ENCODE data around the gene FADS1.
A peak's percentile ranks its signal among the peaks of the same experiment; 100 is the strongest.

The FADS1 gene

DNA sequence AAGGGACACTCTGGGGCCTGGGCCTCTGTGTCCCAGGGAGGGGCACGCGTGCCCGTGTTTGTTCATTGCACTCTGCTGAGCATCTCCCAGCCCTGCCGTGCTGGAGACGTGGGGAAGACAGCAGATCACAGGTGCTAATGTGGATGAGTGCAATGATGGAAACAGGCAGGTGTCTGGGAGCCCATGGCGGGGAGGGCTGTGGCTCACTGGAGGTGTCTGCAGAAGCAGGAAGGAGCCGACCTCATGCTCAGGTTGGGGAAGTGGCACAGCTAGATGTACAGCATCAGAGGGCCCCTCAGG is 32.3 kb downstream of the FADS1 start:
- no peak overlapping the region for H3K4me3 ChIP-seq (ENCODE audit: low read depth, low read length)
- TF ChIP-seq, protein P1, sequence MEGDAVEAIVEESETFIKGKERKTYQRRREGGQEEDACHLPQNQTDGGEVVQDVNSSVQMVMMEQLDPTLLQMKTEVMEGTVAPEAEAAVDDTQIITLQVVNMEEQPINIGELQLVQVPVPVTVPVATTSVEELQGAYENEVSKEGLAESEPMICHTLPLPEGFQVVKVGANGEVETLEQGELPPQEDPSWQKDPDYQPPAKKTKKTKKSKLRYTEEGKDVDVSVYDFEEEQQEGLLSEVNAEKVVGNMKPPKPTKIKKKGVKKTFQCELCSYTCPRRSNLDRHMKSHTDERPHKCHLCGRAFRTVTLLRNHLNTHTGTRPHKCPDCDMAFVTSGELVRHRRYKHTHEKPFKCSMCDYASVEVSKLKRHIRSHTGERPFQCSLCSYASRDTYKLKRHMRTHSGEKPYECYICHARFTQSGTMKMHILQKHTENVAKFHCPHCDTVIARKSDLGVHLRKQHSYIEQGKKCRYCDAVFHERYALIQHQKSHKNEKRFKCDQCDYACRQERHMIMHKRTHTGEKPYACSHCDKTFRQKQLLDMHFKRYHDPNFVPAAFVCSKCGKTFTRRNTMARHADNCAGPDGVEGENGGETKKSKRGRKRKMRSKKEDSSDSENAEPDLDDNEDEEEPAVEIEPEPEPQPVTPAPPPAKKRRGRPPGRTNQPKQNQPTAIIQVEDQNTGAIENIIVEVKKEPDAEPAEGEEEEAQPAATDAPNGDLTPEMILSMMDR (conservative IDR thresholded peaks at IDR 0.05; ENCODE audit: low read depth, low read length), result no peak
- DNase-seq (ENCODE audit: low read depth), result no peak

DNA sequence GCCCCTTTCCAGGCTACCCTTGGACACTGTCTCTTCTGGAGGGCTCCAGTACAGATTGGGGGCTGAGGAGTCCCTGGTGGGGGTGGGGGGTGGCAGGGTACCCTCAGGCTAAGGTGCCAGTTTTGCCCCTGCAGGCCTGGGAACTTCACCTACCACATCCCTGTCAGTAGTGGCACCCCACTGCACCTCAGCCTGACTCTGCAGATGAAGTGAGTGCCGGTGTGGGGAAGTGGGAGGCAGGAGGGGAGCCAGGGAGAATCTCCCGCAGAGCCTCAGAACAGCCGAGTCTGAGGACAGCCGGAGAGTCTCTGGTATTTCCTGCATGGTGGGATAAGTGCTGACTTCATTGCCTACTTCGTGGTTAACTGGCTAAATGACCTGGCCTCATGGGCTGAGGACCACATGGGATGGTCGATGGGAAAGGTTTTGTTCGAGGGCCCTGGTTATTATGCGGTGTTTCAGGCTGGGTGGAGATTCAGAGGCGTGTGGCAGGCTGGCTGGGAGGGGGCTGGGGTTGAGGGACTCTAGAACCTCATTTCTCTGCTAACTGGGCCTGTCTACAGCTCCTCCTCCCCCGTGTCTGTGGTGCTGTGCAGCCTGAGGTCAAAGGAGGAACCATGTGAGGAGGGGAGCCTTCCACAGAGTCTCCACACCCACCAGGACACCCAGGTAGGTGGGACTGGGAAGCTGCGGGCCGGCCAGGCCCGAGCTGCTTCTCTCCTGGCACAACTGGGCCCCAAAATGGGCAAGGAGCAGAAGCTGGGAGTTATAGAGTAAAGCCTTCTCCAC is 32.9 kb downstream of the FADS1 start:
- H3K4me3 ChIP-seq (ENCODE audit: low read depth, low read length), result no peak overlapping the region
- TF ChIP-seq, protein P1 (conservative IDR thresholded peaks at IDR 0.05; ENCODE audit: low read depth, low read length), result no peak
- DNase-seq (ENCODE audit: low read depth), result peak; percentile 95

DNA sequence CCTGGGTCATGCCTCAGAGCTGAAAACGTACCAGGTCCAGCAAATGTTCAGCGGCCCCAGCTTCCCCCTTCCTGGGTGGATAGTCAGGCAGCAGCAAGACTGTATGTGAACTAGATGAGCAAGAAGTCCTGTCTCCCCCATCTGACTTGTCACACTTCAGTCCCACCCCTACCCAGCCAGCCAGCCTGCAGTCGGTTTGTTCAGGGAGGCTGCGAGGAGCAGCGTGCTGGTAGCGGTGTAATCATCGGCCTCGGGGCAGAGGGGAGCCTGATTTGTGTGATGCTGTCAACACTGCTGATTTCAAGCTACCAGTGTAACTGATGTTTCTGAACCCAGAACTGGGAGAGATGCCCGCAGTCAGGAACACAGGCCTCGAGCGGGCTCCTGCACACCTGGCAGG is 34.0 kb downstream of the FADS1 start:
- H3K4me3 ChIP-seq (ENCODE audit: low read depth, low read length), result no peak overlapping the region
- DNase-seq (ENCODE audit: low read depth), result no peak
- TF ChIP-seq, protein P1 (conservative IDR thresholded peaks at IDR 0.05; ENCODE audit: low read depth, low read length), result no peak

DNA sequence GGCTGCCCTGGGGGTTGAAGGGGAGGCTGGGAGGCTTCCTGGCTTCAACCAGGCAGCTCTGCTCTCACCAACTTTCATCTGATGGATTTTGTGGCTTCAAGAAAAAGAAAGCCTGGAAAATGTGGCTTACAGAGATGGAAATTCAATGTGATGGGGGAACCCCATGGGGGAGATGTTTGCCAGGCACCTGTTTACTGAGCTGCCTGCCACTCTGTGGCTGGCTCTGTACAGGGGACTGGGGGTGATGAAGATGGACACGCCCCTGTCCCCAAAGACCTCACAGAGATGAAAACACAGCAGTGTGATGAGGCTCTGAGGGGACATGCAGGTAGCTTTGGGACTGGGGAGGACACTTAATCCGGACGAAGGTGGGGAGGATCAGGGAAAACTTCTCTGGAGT is 34.5 kb downstream of the FADS1 start:
- TF ChIP-seq, protein P1 (conservative IDR thresholded peaks at IDR 0.05; ENCODE audit: low read depth, low read length), result no peak
- no peak for DNase-seq (ENCODE audit: low read depth)
- H3K4me3 ChIP-seq (ENCODE audit: low read depth, low read length), result no peak overlapping the region

DNA sequence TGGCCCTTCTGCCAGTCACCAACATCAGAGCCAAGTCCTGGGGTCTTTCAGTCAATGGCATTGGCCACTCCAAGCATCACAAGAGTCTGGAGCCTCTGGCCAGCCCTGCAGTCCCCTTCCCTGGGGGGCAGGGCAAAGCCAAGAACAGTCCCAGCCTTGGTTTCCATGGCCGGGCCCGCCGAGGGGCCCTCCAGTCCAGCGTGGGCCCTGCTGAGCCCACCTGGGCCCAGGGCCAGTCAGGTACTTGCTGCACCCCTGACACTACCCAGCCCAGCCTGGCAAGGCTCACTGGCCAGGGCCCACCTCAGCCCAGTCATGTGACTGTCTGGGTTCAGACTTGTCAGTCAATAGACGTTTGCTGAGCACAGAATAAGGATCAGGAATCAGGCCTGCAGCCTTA is 35.2 kb downstream of the FADS1 start:
- no peak for DNase-seq (ENCODE audit: low read depth)
- H3K4me3 ChIP-seq (ENCODE audit: low read depth, low read length), result no peak overlapping the region
- TF ChIP-seq, protein P1 (conservative IDR thresholded peaks at IDR 0.05; ENCODE audit: low read depth, low read length), result no peak

DNA sequence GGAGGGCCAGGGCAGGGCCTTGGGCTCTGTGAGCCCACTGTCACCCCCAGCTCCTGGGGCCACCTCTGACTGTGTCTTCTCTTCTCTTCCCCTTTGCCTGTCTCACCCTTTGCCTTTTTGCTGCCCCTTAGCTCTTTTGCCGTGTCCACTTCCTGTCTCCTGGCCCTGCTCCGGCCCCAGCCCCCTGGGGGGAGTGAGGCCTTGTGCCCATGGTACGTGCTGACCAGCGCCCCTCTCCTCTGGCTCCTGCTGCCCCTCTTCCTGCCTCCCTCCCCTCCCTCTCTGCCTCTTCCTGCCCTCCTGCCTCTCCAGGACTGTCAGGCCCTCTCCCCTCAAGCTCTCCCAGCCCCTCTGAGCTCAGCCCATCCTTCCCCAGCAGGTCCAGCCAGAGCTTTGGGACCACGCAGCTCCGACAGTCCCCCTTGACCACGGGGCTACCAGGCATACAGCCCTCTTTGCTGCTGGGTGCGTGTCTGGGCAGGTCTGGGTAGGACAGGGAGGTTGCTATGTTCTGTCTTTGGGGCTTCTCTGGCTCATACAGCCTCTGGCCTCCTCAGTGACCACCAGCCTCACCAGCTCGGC is 36.1 kb downstream of the FADS1 start:
- no peak overlapping the region for H3K4me3 ChIP-seq (ENCODE audit: low read depth, low read length)
- TF ChIP-seq, protein P1 (conservative IDR thresholded peaks at IDR 0.05; ENCODE audit: low read depth, low read length), result no peak
- no peak for DNase-seq (ENCODE audit: low read depth)

Data from choroid plexus epithelial cell (primary cell).